ENCODE data around the gene PRDM11.

DNA sequence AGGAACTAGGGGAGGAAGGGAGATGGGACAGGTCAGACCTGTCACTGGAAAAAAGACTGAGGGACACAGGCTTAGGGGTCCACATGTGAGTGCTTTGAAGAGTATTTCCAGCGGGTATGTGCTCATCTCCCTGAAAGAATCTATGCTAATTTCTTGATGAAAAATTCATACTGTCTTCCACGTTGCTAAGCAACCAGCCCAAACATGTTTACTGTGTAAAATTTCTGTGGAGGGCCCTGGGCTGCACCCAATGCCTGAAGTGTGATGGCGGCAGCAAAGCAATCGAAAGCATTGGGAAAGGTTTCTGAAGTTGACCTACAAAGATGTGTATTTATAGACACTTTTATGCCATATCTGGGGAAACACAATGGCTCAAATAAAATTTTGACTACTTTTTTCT, 132.3 kb downstream of the PRDM11 start:
- no peak for TF ChIP-seq POLR2A (IDR thresholded peaks at IDR 0.05)
- TF ChIP-seq, protein P1, sequence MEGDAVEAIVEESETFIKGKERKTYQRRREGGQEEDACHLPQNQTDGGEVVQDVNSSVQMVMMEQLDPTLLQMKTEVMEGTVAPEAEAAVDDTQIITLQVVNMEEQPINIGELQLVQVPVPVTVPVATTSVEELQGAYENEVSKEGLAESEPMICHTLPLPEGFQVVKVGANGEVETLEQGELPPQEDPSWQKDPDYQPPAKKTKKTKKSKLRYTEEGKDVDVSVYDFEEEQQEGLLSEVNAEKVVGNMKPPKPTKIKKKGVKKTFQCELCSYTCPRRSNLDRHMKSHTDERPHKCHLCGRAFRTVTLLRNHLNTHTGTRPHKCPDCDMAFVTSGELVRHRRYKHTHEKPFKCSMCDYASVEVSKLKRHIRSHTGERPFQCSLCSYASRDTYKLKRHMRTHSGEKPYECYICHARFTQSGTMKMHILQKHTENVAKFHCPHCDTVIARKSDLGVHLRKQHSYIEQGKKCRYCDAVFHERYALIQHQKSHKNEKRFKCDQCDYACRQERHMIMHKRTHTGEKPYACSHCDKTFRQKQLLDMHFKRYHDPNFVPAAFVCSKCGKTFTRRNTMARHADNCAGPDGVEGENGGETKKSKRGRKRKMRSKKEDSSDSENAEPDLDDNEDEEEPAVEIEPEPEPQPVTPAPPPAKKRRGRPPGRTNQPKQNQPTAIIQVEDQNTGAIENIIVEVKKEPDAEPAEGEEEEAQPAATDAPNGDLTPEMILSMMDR (IDR thresholded peaks at IDR 0.05), result no peak
- no peak for TF ChIP-seq EP300 (IDR thresholded peaks at IDR 0.05)
